Measurements from ENCODE around the gene ATF5.

Gene ATF5

GRCh38 chr19:49949742-49950589 is 21.0 kb downstream of the ATF5 start:
- POLR2A ChIA-PET: no interaction called here
- Histone ChIP-seq H3K4me3 (ENCODE audit: control insufficient read depth in 1 of 7, extremely low read depth in 1 of 7, insufficient read depth in 4 of 7, low read depth in 2 of 7, low read length in 6 of 7) (no peak overlapping the region), H3K27me3 (replicated peaks in 2 of 5; ENCODE audit: control insufficient read depth in 4 of 5, insufficient read depth in 5 of 5, low read length in 4 of 5) (peaks cover 0 to 7% (median 0%) of the 10 kb centered on the region in 5 experiments)

GRCh38 chr19:49950590-49950948 is 21.6 kb downstream of the ATF5 start:
- Histone ChIP-seq H3K36me3 (ENCODE audit: control insufficient read depth in 4 of 4, insufficient read depth in 4 of 4, low read length in 3 of 4) (no peaks in the 10 kb centered on the region), H3K27ac (ENCODE audit: insufficient read depth in 1 of 2, low read depth in 1 of 2, low read length in 2 of 2, poor library complexity in 1 of 2, severe bottlenecking in 2 of 2) (no peak overlapping the region), H3K27me3 (replicated peaks in 2 of 5; ENCODE audit: control insufficient read depth in 4 of 5, insufficient read depth in 5 of 5, low read length in 4 of 5) (peaks cover 0 to 7% (median 0%) of the 10 kb centered on the region in 5 experiments), H3K4me1 (ENCODE audit: control extremely low read depth in 1 of 4, control insufficient read depth in 4 of 4, insufficient read depth in 4 of 4, low read length in 3 of 4) (peaks cover 6 to 23% (median 15%) of the 10 kb centered on the region in 4 experiments), H3K9me3 (ENCODE audit: control extremely low read depth in 1 of 5, control insufficient read depth in 4 of 5, insufficient read depth in 2 of 5, low read depth in 1 of 5, low read length in 4 of 5) (no peaks in the 10 kb centered on the region), H3K4me3 (ENCODE audit: control insufficient read depth in 1 of 7, extremely low read depth in 1 of 7, insufficient read depth in 4 of 7, low read depth in 2 of 7, low read length in 6 of 7) (no peak overlapping the region)
- ChIA-PET CTCF (interaction anchor here (0.6 to 4.3 kb wide), 3 partner anchors 9 to 185 kb away, joined by 3 to 20 read pairs (median 3); no protein-coding TSS in a partner anchor), POLR2A (no interaction called here)
- DNase-seq: no peak
- WGBS (ENCODE audit: insufficient coverage): 98% methylated on average over 4 of the region's 5 CpGs

More at GRCh38 chr19:49949742-49950589, 21.0 kb downstream of the ATF5 start:
- no peak for DNase-seq
- Histone ChIP-seq H3K27ac (ENCODE audit: insufficient read depth in 1 of 2, low read depth in 1 of 2, low read length in 2 of 2, poor library complexity in 1 of 2, severe bottlenecking in 2 of 2) (no peak overlapping the region), H3K9me3 (ENCODE audit: control extremely low read depth in 1 of 5, control insufficient read depth in 4 of 5, insufficient read depth in 2 of 5, low read depth in 1 of 5, low read length in 4 of 5) (no peaks in the 10 kb centered on the region), H3K36me3 (ENCODE audit: control insufficient read depth in 4 of 4, insufficient read depth in 4 of 4, low read length in 3 of 4) (no peaks in the 10 kb centered on the region), H3K4me1 (ENCODE audit: control extremely low read depth in 1 of 4, control insufficient read depth in 4 of 4, insufficient read depth in 4 of 4, low read length in 3 of 4) (peaks cover 6 to 20% (median 15%) of the 10 kb centered on the region in 4 experiments)
- 92% methylated on average over 7 of the region's 11 CpGs for WGBS (ENCODE audit: insufficient coverage)
- CTCF ChIA-PET: interaction anchor here (0.6 to 4.3 kb wide), 4 partner anchors 8 to 186 kb away, joined by 3 to 20 read pairs (median 3); no protein-coding TSS in a partner anchor

- WGBS (ENCODE audit: insufficient coverage): 97% methylated on average over 12 of the region's 13 CpGs
- no peaks in the 10 kb centered on the region for H3K9me3 ChIP-seq (ENCODE audit: control extremely low read depth in 1 of 5, control insufficient read depth in 4 of 5, insufficient read depth in 2 of 5, low read depth in 1 of 5, low read length in 4 of 5)
- CTCF ChIA-PET: interaction anchor here (0.6 to 4.3 kb wide), 4 partner anchors 9 to 185 kb away, joined by 3 to 20 read pairs (median 5); no protein-coding TSS in a partner anchor
- no peak for DNase-seq
- POLR2A ChIA-PET: no interaction called here
- no peaks in the 10 kb centered on the region for H3K36me3 ChIP-seq (ENCODE audit: control insufficient read depth in 4 of 4, insufficient read depth in 4 of 4, low read length in 3 of 4)
- H3K27me3 ChIP-seq (replicated peaks in 2 of 5; ENCODE audit: control insufficient read depth in 4 of 5, insufficient read depth in 5 of 5, low read length in 4 of 5): peaks cover 0 to 7% (median 0%) of the 10 kb centered on the region in 5 experiments
- peaks cover 6 to 23% (median 15%) of the 10 kb centered on the region in 4 experiments for H3K4me1 ChIP-seq (ENCODE audit: control extremely low read depth in 1 of 4, control insufficient read depth in 4 of 4, insufficient read depth in 4 of 4, low read length in 3 of 4)
- no peak overlapping the region for H3K4me3 ChIP-seq (ENCODE audit: control insufficient read depth in 1 of 7, extremely low read depth in 1 of 7, insufficient read depth in 4 of 7, low read depth in 2 of 7, low read length in 6 of 7)
- H3K27ac ChIP-seq (ENCODE audit: insufficient read depth in 1 of 2, low read depth in 1 of 2, low read length in 2 of 2, poor library complexity in 1 of 2, severe bottlenecking in 2 of 2): no peak overlapping the region
Measured at GRCh38 chr19:49950956-49951526, 22.0 kb downstream of the ATF5 start.

- H3K9me3 ChIP-seq (ENCODE audit: control extremely low read depth in 1 of 5, control insufficient read depth in 4 of 5, insufficient read depth in 2 of 5, low read depth in 1 of 5, low read length in 4 of 5): no peaks in the 10 kb centered on the region
- ChIA-PET CTCF (interaction anchor here (2.9 to 4.3 kb wide), 2 partner anchors 14 to 33 kb away, joined by 7 to 20 read pairs; no protein-coding TSS in a partner anchor), POLR2A (interaction anchor here (0.7 kb wide), 1 partner anchor 312 kb away, joined by 3 read pairs; no protein-coding TSS in a partner anchor)
- peaks cover 0 to 7% (median 0%) of the 10 kb centered on the region in 5 experiments for H3K27me3 ChIP-seq (replicated peaks in 2 of 5; ENCODE audit: control insufficient read depth in 4 of 5, insufficient read depth in 5 of 5, low read length in 4 of 5)
- WGBS (ENCODE audit: insufficient coverage): 92% methylated on average over 8 of the region's 9 CpGs
- H3K4me3 ChIP-seq (ENCODE audit: control insufficient read depth in 1 of 7, extremely low read depth in 1 of 7, insufficient read depth in 4 of 7, low read depth in 2 of 7, low read length in 6 of 7): no peak overlapping the region
- H3K36me3 ChIP-seq (ENCODE audit: control insufficient read depth in 4 of 4, insufficient read depth in 4 of 4, low read length in 3 of 4): no peaks in the 10 kb centered on the region
- H3K27ac ChIP-seq (ENCODE audit: insufficient read depth in 1 of 2, low read depth in 1 of 2, low read length in 2 of 2, poor library complexity in 1 of 2, severe bottlenecking in 2 of 2): no peak overlapping the region
- no peak for DNase-seq
- peaks cover 6 to 23% (median 15%) of the 10 kb centered on the region in 4 experiments for H3K4me1 ChIP-seq (ENCODE audit: control extremely low read depth in 1 of 4, control insufficient read depth in 4 of 4, insufficient read depth in 4 of 4, low read length in 3 of 4)
Measured at GRCh38 chr19:49951806-49952478, 22.9 kb downstream of the ATF5 start.

GRCh38 chr19:49952479-49952836 is 23.5 kb downstream of the ATF5 start:
- Histone ChIP-seq H3K36me3 (ENCODE audit: control insufficient read depth in 4 of 4, insufficient read depth in 4 of 4, low read length in 3 of 4) (no peaks in the 10 kb centered on the region), H3K4me3 (ENCODE audit: control insufficient read depth in 1 of 7, extremely low read depth in 1 of 7, insufficient read depth in 4 of 7, low read depth in 2 of 7, low read length in 6 of 7) (no peak overlapping the region), H3K4me1 (ENCODE audit: control extremely low read depth in 1 of 4, control insufficient read depth in 4 of 4, insufficient read depth in 4 of 4, low read length in 3 of 4) (peaks cover 6 to 23% (median 15%) of the 10 kb centered on the region in 4 experiments), H3K27ac (ENCODE audit: insufficient read depth in 1 of 2, low read depth in 1 of 2, low read length in 2 of 2, poor library complexity in 1 of 2, severe bottlenecking in 2 of 2) (no peak overlapping the region), H3K27me3 (replicated peaks in 2 of 5; ENCODE audit: control insufficient read depth in 4 of 5, insufficient read depth in 5 of 5, low read length in 4 of 5) (peaks cover 0 to 7% (median 0%) of the 10 kb centered on the region in 5 experiments), H3K9me3 (ENCODE audit: control extremely low read depth in 1 of 5, control insufficient read depth in 4 of 5, insufficient read depth in 2 of 5, low read depth in 1 of 5, low read length in 4 of 5) (no peaks in the 10 kb centered on the region)
- CTCF ChIA-PET: interaction anchor here (2.9 to 4.3 kb wide), 2 partner anchors 14 to 33 kb away, joined by 7 to 20 read pairs; no protein-coding TSS in a partner anchor
- no peak for DNase-seq
- POLR2A ChIA-PET: interaction anchor here (0.7 kb wide), 1 partner anchor 312 kb away, joined by 3 read pairs; no protein-coding TSS in a partner anchor

GRCh38 chr19:49952906-49953305 is 23.9 kb downstream of the ATF5 start:
- POLR2A ChIA-PET: no interaction called here
- Histone ChIP-seq H3K27ac (ENCODE audit: insufficient read depth in 1 of 2, low read depth in 1 of 2, low read length in 2 of 2, poor library complexity in 1 of 2, severe bottlenecking in 2 of 2) (no peak overlapping the region), H3K4me1 (ENCODE audit: control extremely low read depth in 1 of 4, control insufficient read depth in 4 of 4, insufficient read depth in 4 of 4, low read length in 3 of 4) (peaks cover 6 to 23% (median 15%) of the 10 kb centered on the region in 4 experiments), H3K4me3 (ENCODE audit: control insufficient read depth in 1 of 7, extremely low read depth in 1 of 7, insufficient read depth in 4 of 7, low read depth in 2 of 7, low read length in 6 of 7) (no peak overlapping the region), H3K9me3 (ENCODE audit: control extremely low read depth in 1 of 5, control insufficient read depth in 4 of 5, insufficient read depth in 2 of 5, low read depth in 1 of 5, low read length in 4 of 5) (no peaks in the 10 kb centered on the region), H3K36me3 (ENCODE audit: control insufficient read depth in 4 of 4, insufficient read depth in 4 of 4, low read length in 3 of 4) (no peaks in the 10 kb centered on the region), H3K27me3 (replicated peaks in 2 of 5; ENCODE audit: control insufficient read depth in 4 of 5, insufficient read depth in 5 of 5, low read length in 4 of 5) (peaks cover 0 to 7% (median 0%) of the 10 kb centered on the region in 5 experiments)
- no peak for DNase-seq
- 93% methylated on average over 13 of the region's 13 CpGs for whole genome bisulfite sequencing (ENCODE audit: insufficient coverage)
- CTCF ChIA-PET: interaction anchor here (1.1 to 4.3 kb wide), 3 partner anchors 9 to 32 kb away, joined by 3 to 20 read pairs (median 7); no protein-coding TSS in a partner anchor
